Bronchial epithelial cell (primary cell): ENCODE results near the gene SDF2. TPM values are rescaled to one million over a fixed set of nuclear protein-coding genes. Genes with fewer than 3 reads are reported as not detected.

Source experiments
- DNase-seq: peaks from one replicate; pipeline ENCODE4 v3.0.0-alpha.2; 2010; ENCODE audit warnings: low read depth
- FAIRE-seq: peaks from 2 replicates; lab custom pipeline; 2011; peaks lifted over from hg19 to GRCh38; lab: Jason Lieb, UNC
- H3K27me3 ChIP-seq: 2 replicates; pipeline ENCODE4 v1.5.1; 2011; ENCODE audit warnings: low read length; ENCODE audit not compliant: control insufficient read depth, insufficient read depth
- H3K36me3 ChIP-seq: 2 replicates; pipeline ENCODE4 v1.5.1; 2011; ENCODE audit warnings: low read length; ENCODE audit not compliant: control insufficient read depth, insufficient read depth
- H3K4me3 ChIP-seq: 2 replicates; pipeline ENCODE4 v1.5.1; 2011; ENCODE audit warnings: mild to moderate bottlenecking, low read depth, low read length, control low read depth
- CTCF ChIP-seq: IDR thresholded peaks from 2 replicates; pipeline ENCODE4 v1.5.1; 2011; ENCODE audit warnings: mild to moderate bottlenecking, moderate library complexity, low read length, control low read depth, inconsistent platforms; ENCODE audit not compliant: insufficient read depth, severe bottlenecking
- total RNA-seq: library from RNA; depleted of rRNA; stranded (reverse); fragments of >200 nt; gene quantifications from 2 replicates; pipeline ENCODE4 v1.2.1, GENCODE V29; 2014

The SDF2 gene
- 50.8 and 70.4 TPM in 2 replicates for total RNA-seq

GRCh38 chr17:28661635-28662526 lies at the start of gene SDF2, which contains the start of gene SUPT6H:
Gene SDF2 (minus strand): TSS chr17:28661906. CDS start chr17:28661876, 30 bp downstream.
Gene SUPT6H (plus strand): TSS chr17:28662205. CDS start chr17:28673402, 11,197 bp downstream.
- DNase-seq (peak; percentile 67), FAIRE-seq (no peak)
- H3K36me3 ChIP-seq = peaks cover 1% of the 10 kb centered on the region
- no peaks in the 10 kb centered on the region for H3K27me3 ChIP-seq
- TF ChIP-seq CTCF = no peak
- peak within 1 kb of the TSS; percentile 84 for H3K4me3 ChIP-seq

- TF ChIP-seq CTCF = no peak
Observed at GRCh38 chr17:28710861-28711722, 49.4 kb upstream of the SDF2 start.

GRCh38 chr17:28707339-28707720 lies 45.6 kb upstream of the SDF2 start:
- DNase-seq (no peak), FAIRE-seq (no peak)
- TF ChIP-seq CTCF = no peak
- no peak overlapping the region for H3K4me3 ChIP-seq
- peaks cover 13% of the 10 kb centered on the region for H3K36me3 ChIP-seq
- no peaks in the 10 kb centered on the region for H3K27me3 ChIP-seq

More at GRCh38 chr17:28710861-28711722, 49.4 kb upstream of the SDF2 start:
- no peak for FAIRE-seq
- peak; percentile 59 for DNase-seq
- H3K36me3 ChIP-seq = peaks cover 10% of the 10 kb centered on the region
- peak overlapping the region; percentile 70 for H3K4me3 ChIP-seq
- no peaks in the 10 kb centered on the region for H3K27me3 ChIP-seq

GRCh38 chr17:28706471-28707338 lies 45.0 kb upstream of the SDF2 start:
- no peaks in the 10 kb centered on the region for H3K27me3 ChIP-seq

More at GRCh38 chr17:28706471-28707338, 45.0 kb upstream of the SDF2 start:
- no peak for TF ChIP-seq CTCF
- FAIRE-seq (no peak), DNase-seq (no peak)
- no peak overlapping the region for H3K4me3 ChIP-seq
- H3K36me3 ChIP-seq = peaks cover 14% of the 10 kb centered on the region
